Measurements from ENCODE around the gene IQSEC2.

DNA sequence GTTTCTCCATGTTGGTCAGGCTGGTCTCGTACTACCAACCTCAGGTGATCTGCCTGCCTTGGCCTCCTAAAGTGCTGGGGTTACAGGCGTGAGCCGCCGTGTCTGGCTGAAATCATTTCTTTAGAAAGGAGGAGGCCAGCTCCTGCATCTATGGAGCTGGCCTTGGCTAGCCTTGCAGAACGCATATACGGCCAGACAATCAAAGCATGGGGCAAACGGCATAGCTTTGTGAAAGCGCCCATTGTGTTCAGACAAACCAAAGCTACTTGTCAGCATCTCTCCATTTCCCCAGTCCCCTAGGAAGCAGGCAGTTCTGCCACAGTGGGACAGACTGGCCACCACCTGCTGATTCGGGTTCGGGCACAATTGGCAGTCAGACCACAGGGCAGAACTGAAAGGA is 48.9 kb upstream of the IQSEC2 start:
- TF ChIP-seq EZH2 (IDR thresholded peaks at IDR 0.05; ENCODE audit: insufficient read depth, poor library complexity, severe bottlenecking) (no peak), EZH2phosphoT487 (IDR thresholded peaks at IDR 0.05; ENCODE audit: insufficient read depth, low read depth) (no peak)
